NCI-H2227 (cell line): ENCODE results near the gene ZNF90.
"Not testable (repeated sequence)": the region's sequence is repeated elsewhere in the genome, so short reads cannot be mapped to it uniquely, and the experiment has no call there.

Experiments used
- DNase-seq: peaks from one replicate; lab custom pipeline; 2025; ENCODE audit not compliant: unreplicated experiment; lab: John Stamatoyannopoulos, UW

Gene ZNF90

DNA sequence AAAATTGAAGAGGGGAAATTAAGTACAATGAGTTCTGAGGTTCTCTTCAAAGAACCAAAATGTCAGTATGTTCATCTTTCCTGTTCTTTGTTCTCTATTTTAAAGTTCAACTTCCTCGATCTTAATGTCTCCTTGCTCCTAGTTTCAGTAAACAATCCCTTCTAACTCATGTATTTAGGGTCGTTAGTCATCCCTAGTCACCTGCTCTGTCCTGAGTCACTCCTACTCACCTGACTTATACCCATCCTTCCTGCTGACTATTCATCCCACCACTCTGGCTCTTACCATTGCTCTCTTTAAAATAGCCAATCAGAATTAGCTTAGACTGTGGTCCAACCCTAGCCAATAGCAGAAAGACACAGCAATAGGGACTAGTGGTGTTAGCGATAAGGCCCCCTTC is 24.3 kb downstream of the ZNF90 start:
- DNase-seq, result no peak

DNA sequence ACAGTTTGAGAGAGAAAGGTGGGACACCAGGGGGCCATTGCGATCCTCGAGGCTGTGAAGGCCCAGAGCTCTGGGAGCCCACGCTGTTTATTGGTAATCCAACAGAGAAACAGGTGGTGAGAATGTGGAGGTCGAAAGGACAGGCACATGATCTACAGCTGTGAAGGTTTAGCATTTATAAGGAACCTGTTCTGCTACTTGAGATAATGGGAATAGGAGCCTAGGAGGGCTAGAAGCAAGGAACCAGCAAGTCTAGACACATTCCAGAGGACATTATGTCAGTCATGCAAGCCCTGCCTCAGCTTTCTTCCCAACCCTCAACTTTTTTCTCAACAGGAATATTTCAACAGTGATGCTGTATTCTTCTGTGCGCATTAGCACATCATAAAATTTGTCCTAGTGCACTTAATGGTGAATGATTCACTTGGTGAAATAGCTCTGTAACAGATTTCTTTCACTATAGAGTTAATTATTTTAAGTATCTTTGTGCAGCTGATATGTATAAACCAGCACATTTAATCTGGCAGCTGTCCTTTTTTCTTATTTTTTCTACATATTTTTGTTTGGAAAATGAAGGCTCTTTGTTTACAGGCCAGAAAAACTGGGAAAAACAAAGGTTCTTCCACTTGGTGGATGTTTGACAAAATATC is 25.4 kb downstream of the ZNF90 start:
- no peak for DNase-seq

DNA sequence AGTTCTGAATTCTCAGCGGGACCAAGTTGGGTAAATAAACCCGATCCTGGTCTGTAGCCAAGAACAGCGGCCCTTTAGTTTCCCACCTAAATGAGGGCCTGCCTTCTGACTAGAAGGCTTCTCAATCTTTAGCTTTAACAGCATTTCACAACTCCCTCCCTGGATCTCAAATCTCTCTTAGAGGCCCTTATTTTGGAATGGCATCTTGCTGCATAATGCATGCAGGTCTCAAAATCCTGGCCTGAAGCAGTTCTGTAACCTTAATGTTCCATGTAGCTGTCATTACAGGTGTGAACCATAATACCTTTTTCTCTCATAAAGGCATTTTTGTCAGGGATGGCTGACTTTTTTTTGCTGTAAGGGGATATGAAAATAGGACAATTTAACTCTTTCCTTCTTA is 29.5 kb downstream of the ZNF90 start:
- DNase-seq, result no peak

DNA sequence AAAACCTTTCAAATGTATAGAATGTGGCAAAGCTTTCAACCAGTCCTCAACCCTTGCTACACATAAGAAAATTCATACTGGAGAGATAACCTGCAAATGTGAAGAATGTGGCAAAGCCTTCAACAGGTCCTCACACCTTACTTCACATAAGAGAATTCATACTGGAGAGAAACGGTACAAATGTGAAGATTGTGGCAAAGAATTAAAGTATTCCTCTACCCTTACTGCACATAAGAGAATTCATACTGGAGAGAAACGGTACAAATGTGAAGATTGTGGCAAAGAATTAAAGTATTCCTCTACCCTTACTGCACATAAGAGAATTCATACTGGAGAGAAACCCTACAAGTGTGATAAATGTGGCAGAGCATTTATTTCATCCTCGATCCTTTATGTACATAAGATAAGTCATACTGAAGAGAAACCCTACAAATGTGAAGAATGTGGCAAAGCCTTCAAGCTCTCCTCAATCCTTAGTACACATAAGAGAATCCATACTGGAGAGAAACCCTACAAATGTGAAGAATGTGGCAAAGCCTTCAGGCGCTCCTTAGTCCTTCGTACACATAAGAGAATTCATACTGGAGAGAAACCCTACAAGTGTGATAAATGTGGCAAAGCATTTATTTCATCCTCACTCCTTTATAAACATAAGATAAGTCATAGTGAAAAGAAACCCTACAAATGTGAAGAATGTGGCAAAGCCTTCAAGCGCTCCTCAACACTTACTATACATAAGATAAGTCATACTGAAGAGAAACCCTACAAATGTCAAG is 40.5 kb downstream of the ZNF90 start:
- not testable (repeated sequence) for DNase-seq

DNA sequence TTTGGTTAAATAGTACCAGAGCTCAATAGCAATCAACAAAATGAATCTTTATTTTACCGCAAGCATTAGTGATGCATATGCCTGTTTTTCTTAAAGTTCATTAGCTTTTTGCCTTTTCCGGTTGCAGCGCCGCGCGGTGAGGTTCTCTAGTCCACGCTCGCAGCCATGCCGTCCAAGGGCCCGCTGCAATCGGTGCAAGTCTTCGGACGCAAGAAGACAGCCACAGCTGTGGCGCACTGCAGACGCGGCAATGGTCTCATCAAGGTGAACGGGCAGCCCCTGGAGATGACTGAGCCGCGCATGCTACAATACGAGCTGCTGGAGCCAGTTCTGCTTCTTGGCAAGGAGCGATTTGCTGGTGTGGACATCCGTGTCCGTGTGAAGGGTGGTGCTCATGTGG is 47.1 kb downstream of the ZNF90 start:
- no peak for DNase-seq

DNA sequence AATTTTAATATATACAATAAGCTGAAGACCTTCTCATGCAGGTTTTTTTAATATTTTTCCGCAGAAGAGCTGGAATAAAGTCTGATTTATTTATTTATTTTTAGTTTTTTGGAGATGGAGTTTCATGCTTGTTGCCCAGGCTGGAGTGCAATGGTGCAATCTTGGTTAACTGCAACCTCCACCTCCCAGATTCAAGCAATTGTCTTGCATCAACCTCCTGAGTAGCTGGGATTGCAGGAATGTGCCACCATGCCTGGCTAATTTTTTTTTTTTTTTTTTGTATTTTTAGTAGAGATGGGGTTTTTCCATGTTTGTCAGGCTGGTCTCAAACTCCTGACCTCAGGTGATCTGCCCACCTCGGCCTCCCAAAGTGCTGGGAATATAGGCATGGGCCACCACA is 55.1 kb downstream of the ZNF90 start:
- not testable (repeated sequence) for DNase-seq

DNA sequence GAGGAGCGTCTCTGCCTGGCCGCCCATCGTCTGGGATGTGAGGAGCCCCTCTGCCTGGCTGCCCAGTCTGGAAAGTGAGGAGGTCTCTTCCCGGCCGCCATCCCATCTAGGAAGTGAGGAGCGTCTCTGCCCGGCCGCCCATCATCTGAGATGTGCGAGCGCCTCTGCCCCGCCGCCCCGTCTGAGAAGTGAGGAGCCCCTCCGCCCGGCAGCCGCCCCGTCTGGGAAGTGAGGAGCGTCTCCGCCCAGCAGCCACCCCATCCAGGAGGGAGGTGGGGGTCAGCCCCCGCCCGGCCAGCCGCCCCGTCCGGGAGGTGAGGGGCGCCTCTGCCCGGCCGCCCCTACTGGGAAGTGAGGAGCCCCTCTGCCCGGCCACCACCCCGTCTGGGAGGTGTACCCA is 59.9 kb downstream of the ZNF90 start:
- not testable (repeated sequence) for DNase-seq

DNA sequence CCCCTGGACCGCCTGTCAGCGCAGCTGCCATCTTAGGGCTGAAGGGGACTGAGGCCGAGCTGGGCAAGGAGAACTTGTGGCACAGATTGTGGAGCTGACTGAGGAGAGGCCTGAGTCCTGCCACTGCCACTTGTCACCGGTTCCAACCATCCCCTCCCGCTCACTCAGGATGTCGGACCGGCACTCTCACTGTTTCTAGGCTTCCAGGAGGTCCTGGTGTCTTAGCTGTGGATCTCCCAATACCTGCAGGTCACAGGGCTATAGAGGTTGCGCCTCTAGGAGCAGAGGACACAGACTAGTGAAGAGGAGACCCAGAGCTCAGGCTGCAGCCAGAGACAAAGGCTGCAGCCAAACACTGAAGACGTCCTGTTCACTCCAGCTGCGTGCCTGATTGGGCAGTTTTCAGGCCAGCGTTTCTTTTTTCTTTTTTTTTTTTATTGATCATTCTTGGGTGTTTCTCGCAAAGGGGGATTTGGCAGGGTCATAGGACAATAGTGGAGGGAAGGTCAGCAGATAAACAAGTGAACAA is 73.9 kb downstream of the ZNF90 start:
- no peak for DNase-seq

DNA sequence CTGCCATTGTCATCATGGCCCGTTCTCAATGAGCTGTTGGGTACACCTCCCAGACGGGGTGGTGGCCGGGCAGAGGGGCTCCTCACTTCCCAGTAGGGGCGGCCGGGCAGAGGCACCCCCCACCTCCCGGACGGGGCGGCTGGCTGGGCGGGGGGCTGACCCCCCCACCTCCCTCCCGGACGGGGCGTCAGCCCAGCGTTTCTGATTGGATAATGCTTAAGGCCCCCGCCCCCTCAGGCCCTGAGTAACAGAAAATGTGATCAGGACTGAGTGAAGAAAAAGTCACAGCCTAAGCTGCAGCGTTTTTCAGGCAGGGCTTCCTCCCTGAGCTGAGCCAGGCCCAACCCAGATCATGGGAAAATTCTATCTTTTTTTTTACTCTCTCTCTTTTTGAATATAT is 74.7 kb downstream of the ZNF90 start:
- not testable (repeated sequence) for DNase-seq

DNA sequence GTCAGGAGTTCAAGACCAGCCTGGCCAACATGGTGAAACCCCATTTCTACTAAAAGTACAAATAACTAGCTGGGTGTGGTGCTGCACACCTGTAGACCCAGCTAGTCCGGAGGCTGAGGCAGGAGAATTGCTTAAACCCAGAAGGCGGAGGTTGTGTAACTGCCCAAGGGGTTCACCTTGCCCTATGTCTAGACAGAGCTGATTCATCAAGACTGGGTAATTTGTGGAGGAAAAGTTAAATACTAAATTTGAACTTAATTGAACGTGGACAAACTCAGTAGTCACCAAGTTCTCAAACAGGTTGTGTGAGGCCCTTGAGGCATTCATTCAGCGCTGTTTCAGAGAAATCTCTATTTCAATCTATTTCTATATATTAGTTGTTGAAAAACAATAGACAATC is 75.5 kb downstream of the ZNF90 start:
- no peak for DNase-seq

DNA sequence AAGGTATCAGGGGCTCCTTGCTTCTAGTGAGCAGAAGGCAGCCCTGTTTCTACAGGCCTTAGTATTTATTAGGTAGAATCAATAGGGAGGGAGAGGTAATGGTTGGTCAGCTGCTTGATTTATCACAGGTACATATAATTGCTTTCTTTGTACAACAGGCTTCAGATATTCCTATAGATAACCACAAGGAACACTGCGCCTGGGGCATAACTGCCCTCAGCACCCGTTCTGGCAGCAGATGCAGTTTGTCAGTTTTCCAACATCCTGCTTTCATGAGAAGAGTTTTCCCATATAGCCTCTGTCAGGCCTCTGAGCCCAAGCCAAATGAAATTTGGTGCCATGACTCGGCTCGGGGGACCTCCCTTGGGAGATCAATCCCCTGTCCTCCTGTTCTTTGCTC is 76.8 kb downstream of the ZNF90 start:
- no peak for DNase-seq

DNA sequence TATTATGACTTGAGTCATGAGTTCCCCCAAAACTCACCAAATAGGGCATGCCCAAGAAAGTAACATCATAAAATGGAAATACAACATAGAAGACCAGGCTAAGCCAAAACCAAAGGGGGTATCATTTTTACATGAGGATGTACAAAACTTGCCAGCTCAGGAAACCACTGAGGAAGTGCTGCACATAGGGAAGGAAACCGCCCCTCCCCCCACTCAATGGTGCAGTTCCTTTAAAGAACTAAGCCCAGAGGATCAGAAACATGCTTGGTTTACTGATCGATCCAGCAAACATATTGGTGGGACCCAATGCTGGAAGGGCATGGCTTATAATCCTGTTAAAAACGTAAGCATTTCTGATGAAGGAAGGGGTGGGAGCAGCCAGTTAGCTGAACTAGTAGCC is 85.0 kb downstream of the ZNF90 start:
- no peak for DNase-seq

DNA sequence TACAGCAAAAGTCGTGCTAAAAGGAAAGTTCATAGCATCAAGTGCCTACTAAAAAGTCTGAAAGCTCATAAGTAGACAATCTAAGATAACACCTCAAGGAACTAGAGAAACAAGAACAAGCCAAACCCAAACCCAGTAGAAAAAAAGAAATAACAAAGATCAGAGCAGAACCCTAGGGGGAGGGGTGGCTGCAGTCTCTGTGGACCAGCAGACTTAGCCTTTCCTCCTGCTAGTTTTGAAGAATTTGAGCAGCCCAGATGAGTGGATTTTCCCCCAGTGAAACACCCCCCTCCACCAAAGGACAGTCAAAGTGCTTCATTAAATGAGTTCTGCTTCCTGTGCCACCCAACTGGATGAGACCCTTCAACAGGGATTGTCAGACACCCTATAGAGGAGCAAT is 86.7 kb downstream of the ZNF90 start:
- no peak for DNase-seq

DNA sequence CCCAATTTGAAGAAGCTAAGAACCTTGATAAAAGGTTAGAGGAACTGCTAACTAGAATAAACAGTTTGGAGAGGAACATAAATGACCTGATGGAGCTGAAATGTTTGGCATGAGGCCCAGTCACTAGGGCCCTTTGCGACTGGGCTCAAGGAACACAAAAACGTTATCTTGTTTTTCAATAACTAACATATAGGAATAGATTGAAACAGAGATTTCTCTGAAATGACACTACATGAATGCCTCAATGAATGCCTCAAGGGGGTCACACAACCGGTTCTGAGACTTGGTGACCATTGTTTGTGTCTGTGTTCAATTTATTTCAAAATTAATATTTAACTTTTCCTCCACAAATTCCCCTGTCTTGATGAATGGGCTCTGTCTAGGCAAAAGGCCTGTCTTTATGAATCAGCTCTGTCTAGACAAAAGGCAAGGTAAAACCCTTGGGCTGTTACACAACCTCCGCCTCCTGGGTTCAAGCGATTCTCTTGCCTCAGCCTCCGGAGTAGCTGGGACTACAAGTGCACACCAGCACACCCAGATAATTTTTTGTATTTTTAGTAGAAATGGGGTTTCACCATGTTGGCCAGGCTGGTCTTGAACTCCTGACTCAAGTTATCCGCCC is 88.3 kb downstream of the ZNF90 start:
- no peak for DNase-seq

DNA sequence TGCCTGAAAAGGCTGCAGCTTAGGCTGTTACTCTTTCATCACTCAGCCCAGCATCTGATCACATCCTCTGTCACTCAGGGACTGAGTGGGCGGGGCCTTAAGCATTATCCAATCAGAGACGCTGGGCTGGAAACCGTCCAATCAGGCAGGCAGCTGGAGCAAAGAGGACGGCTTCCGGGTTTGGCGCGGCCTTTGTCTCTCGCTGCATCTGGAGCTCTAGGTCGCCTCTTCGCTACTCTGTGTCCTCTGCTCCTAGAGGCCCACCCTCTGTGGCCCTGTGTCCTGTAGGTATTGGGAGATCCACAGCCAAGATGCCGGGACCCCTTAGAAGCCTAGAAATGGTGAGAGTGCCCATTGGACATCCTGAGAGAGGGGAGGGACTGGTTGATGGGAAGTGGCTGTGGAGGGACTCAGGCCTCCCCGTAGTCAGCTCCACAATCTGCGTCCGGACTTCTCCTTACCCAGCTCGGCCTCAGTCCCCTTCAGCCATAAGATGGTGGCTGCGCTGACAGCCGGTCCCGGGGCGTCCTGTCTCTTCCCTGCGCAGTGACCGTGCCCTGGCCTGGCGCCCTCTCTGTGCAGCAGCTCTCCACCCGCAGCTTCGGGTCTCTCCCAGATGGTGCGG is 89.3 kb downstream of the ZNF90 start, which contains the start of gene ZNF486:
TSS of gene ZNF486 (plus strand) at position 195 of the 625 bp plus-strand sequence. CDS start at position 312, 117 bp downstream.
- peak; percentile 89 for DNase-seq

DNA sequence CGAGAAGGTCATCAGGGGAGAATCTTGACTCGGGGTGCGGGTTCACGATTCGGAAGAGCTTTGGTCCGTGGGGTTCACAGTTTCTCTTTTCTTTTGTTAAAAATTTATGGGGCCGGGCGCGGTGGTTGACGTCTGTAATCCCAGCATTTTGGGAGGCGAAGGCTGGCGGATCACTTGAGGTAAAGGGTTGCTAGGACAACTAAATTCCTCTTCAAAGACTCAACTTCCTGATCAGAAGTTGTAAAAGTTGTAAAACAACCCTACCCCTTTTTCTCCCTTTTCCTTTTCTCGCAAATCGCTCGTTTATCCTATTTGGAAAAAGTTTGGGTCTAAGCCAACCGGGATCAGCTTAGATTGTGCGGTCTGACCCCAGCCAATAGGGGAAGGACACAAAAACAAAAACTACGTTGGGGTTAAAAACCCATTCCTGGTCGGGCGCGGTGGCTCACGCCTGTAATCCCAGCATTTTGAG is 89.9 kb downstream of the ZNF90 start:
- DNase-seq, result no peak
